Effector CD8-positive, alpha-beta T cell (primary cell): Measurements from ENCODE around the gene STAG1.
A peak's percentile ranks its signal among the peaks of the same experiment; 100 is the strongest.
"Not testable (repeated sequence)": the region's sequence is repeated elsewhere in the genome, so short reads cannot be mapped to it uniquely, and the experiment has no call there.

ENCODE experiments used
- DNase-seq: peaks from one replicate; lab custom pipeline; 2025; lab: John Stamatoyannopoulos, UW
- total RNA-seq, 4 experiments: gene quantifications; one replicate each; lab custom pipeline; 2026; lab: John Stamatoyannopoulos, UW

Gene STAG1
- total RNA-seq = 139 to 197 (median 143) reads per million in 4 experiments

- no peak for DNase-seq
Observed at GRCh38 chr3:136752172-136752421, at the start of gene STAG1. Gene STAG1 (minus strand): TSS chr3:136752378. CDS start chr3:136630898, 121,480 bp downstream.

GRCh38 chr3:136801146-136801545 is 49.0 kb upstream of the STAG1 start:
- DNase-seq = not testable (repeated sequence)

- DNase-seq = no peak
Observed at GRCh38 chr3:136792556-136793330, 40.6 kb upstream of the STAG1 start.

- no peak for DNase-seq
Observed at GRCh38 chr3:136790786-136791185, 38.6 kb upstream of the STAG1 start.

- DNase-seq = no peak
Observed at GRCh38 chr3:136789976-136790375, 37.8 kb upstream of the STAG1 start.

GRCh38 chr3:136788154-136788553 is 36.0 kb upstream of the STAG1 start:
- no peak for DNase-seq

GRCh38 chr3:136787349-136787748 is 35.2 kb upstream of the STAG1 start:
- no peak for DNase-seq

GRCh38 chr3:136783708-136784191 is 31.6 kb upstream of the STAG1 start:
- DNase-seq = no peak

- DNase-seq = no peak
Observed at GRCh38 chr3:136780741-136781140, 28.6 kb upstream of the STAG1 start.

GRCh38 chr3:136778865-136779264 is 26.7 kb upstream of the STAG1 start:
- no peak for DNase-seq

- no peak for DNase-seq
Observed at GRCh38 chr3:136772709-136773108, 20.5 kb upstream of the STAG1 start.

GRCh38 chr3:136758160-136759102 is 6.3 kb upstream of the STAG1 start:
- DNase-seq = not testable (repeated sequence)

GRCh38 chr3:136755192-136755591 is 3.0 kb upstream of the STAG1 start:
- DNase-seq = no peak

GRCh38 chr3:136753326-136753939 is 1.3 kb upstream of the STAG1 start:
- no peak for DNase-seq

- DNase-seq = peak; percentile 97
Observed at GRCh38 chr3:136752422-136753325, 496 bp upstream of the STAG1 start.

GRCh38 chr3:136751316-136752171 is 634 bp downstream of the STAG1 start:
- DNase-seq = peak; percentile 50

GRCh38 chr3:136750897-136751315 is 1.3 kb downstream of the STAG1 start:
- no peak for DNase-seq

GRCh38 chr3:136750209-136750896 is 1.8 kb downstream of the STAG1 start:
- DNase-seq = no peak

GRCh38 chr3:136749602-136750001 is 2.6 kb downstream of the STAG1 start:
- DNase-seq = not testable (repeated sequence)

- DNase-seq = no peak
Observed at GRCh38 chr3:136749091-136749490, 3.1 kb downstream of the STAG1 start.
